Renal cortex interstitium (tissue), 11 donors: ENCODE results near the gene FIZ1. TPM values are rescaled to one million over a fixed set of nuclear protein-coding genes. Genes with fewer than 3 reads are reported as not detected.
"Not testable (repeated sequence)": the region's sequence is repeated elsewhere in the genome, so short reads cannot be mapped to it uniquely, and the experiment has no call there.

Experiments
- DNase-seq, 11 donors: peaks; one replicate each; pipeline ENCODE4 v3.0.0-alpha.2; 2013; ENCODE audit warnings: low read depth in 9 of 11, low spot score in 4 of 11; ENCODE audit errors: extremely low read depth in 1 of 11
- polyA plus RNA-seq, 3 donors: library from polyadenylated mRNA; unstranded; fragments of 120-200 nt; gene quantifications; one replicate each; pipeline ENCODE4 v1.2.1, GENCODE V29; 2013; ENCODE audit not compliant: insufficient read length in 3 of 3

FIZ1 gene
- polyA plus RNA-seq, 3 donors: 20.1 to 24.5 (median 23.9) TPM

GRCh38 chr19:55586976-55587668, 12.2 kb downstream of the FIZ1 start:
- peak; percentile 88 to 94 (median 93) for DNase-seq

- DNase-seq: peak in 8 of 11 donors; percentile 51 to 86 (median 82)
Observed at GRCh38 chr19:55585658-55586339, 13.5 kb downstream of the FIZ1 start.

- no peak for DNase-seq
Observed at GRCh38 chr19:55584871-55585270, 14.4 kb downstream of the FIZ1 start.

GRCh38 chr19:55583897-55584296, 15.4 kb downstream of the FIZ1 start:
- not testable (repeated sequence) for DNase-seq

- not testable (repeated sequence) for DNase-seq
Observed at GRCh38 chr19:55582284-55582683, 17.0 kb downstream of the FIZ1 start.

- DNase-seq: peak in 2 of 11 donors; percentile 65 to 75
Observed at GRCh38 chr19:55581823-55582223, 17.5 kb downstream of the FIZ1 start.

- DNase-seq: no peak
Observed at GRCh38 chr19:55581145-55581822, 18.0 kb downstream of the FIZ1 start.

GRCh38 chr19:55580628-55581144, 18.6 kb downstream of the FIZ1 start, which contains the start of gene ZNF579:
ZNF579 (minus strand) TSS chr19:55580848; CDS start chr19:55579639, 1,209 bp downstream.
- peak; percentile 71 to 90 (median 83) for DNase-seq

- DNase-seq: peak in 1 of 11 donors; percentile 33
Observed at GRCh38 chr19:55579766-55580621, 19.3 kb downstream of the FIZ1 start.

GRCh38 chr19:55578761-55579747, 20.3 kb downstream of the FIZ1 start:
- no peak for DNase-seq

GRCh38 chr19:55578031-55578760, 21.1 kb downstream of the FIZ1 start:
- no peak for DNase-seq

GRCh38 chr19:55576746-55577145, 22.6 kb downstream of the FIZ1 start:
- DNase-seq: no peak

GRCh38 chr19:55573929-55574328, 25.4 kb downstream of the FIZ1 start:
- DNase-seq: not testable (repeated sequence)

GRCh38 chr19:55569477-55569876, 29.8 kb downstream of the FIZ1 start:
- not testable (repeated sequence) for DNase-seq

GRCh38 chr19:55567708-55568328, 31.5 kb downstream of the FIZ1 start:
- DNase-seq: no peak

- no peak for DNase-seq
Observed at GRCh38 chr19:55566823-55567222, 32.5 kb downstream of the FIZ1 start.
